ENCODE measurements around the gene ZNF48.

Gene ZNF48

DNA sequence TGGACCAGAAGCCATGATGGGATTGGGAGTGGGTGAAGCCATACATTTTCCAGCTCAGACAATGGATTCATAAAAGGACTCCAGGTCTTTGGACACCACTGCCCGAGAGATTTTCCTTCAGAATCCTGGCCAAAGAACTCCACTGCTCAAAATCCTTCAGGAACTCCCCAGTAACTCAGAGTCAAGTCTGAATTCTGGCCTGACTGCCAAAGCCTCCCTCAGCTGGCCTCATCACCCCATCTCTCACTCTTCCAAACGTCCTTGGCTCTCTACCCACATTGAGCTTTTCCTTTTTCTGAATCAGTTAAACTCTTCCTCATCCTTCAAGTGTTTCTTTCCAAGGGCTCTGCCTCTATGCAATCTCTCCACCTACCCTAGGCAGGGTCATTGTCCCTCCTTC is 11.7 kb upstream of the ZNF48 start:
- TF ChIP-seq ZNF8 (CRISPR knock-in tag; IDR thresholded peaks at IDR 0.05) (no peak), CREB5 (CRISPR knock-in tag; IDR thresholded peaks at IDR 0.05; ENCODE audit: low read depth) (no peak), BACH2 (CRISPR knock-in tag; IDR thresholded peaks at IDR 0.05; ENCODE audit: borderline replicate concordance) (no peak), CSRNP3 (CRISPR knock-in tag; IDR thresholded peaks at IDR 0.05) (no peak), CSDC2 (CRISPR knock-in tag; IDR thresholded peaks at IDR 0.05) (no peak), TOX (CRISPR knock-in tag; IDR thresholded peaks at IDR 0.05; ENCODE audit: borderline replicate concordance) (no peak), TCF4 (CRISPR knock-in tag; IDR thresholded peaks at IDR 0.05; ENCODE audit: borderline replicate concordance) (no peak), PPARA (CRISPR knock-in tag; IDR thresholded peaks at IDR 0.05; ENCODE audit: borderline replicate concordance) (no peak), OSR1 (CRISPR knock-in tag; IDR thresholded peaks at IDR 0.05) (no peak), ZNF565 (CRISPR knock-in tag; conservative IDR thresholded peaks at IDR 0.05; ENCODE audit: low read depth) (no peak), ESRRG (CRISPR knock-in tag; IDR thresholded peaks at IDR 0.05) (no peak), ISL1 (CRISPR knock-in tag; IDR thresholded peaks at IDR 0.05) (no peak), ZFP30 (CRISPR knock-in tag; IDR thresholded peaks at IDR 0.05) (no peak), ZC3H10 (CRISPR knock-in tag; IDR thresholded peaks at IDR 0.05) (no peak), POU6F1 (CRISPR knock-in tag; IDR thresholded peaks at IDR 0.05; ENCODE audit: borderline replicate concordance, low read depth) (no peak), ZFP3 (CRISPR knock-in tag; IDR thresholded peaks at IDR 0.05) (no peak), RARB (CRISPR knock-in tag; IDR thresholded peaks at IDR 0.05) (no peak), ARNTL (CRISPR knock-in tag; IDR thresholded peaks at IDR 0.05; ENCODE audit: borderline replicate concordance, low read depth) (no peak)
- no peak for ATAC-seq

- peak; percentile 51 for ATAC-seq
- TF ChIP-seq RARB (CRISPR knock-in tag; IDR thresholded peaks at IDR 0.05) (no peak), ZC3H10 (CRISPR knock-in tag; IDR thresholded peaks at IDR 0.05) (no peak), TSHZ2 (CRISPR knock-in tag; IDR thresholded peaks at IDR 0.05) (no peak), BACH2 (CRISPR knock-in tag; IDR thresholded peaks at IDR 0.05; ENCODE audit: borderline replicate concordance) (no peak), ZNF565 (CRISPR knock-in tag; conservative IDR thresholded peaks at IDR 0.05; ENCODE audit: low read depth) (no peak), POU6F1 (CRISPR knock-in tag; IDR thresholded peaks at IDR 0.05; ENCODE audit: borderline replicate concordance, low read depth) (no peak), ZFP30 (CRISPR knock-in tag; IDR thresholded peaks at IDR 0.05) (no peak), ZFP3 (CRISPR knock-in tag; IDR thresholded peaks at IDR 0.05) (no peak), CSDC2 (CRISPR knock-in tag; IDR thresholded peaks at IDR 0.05) (no peak), ZNF70 (CRISPR knock-in tag; IDR thresholded peaks at IDR 0.05) (no peak), ESRRG (CRISPR knock-in tag; IDR thresholded peaks at IDR 0.05) (no peak), GLIS3 (CRISPR knock-in tag; IDR thresholded peaks at IDR 0.05) (no peak), ISL1 (CRISPR knock-in tag; IDR thresholded peaks at IDR 0.05) (no peak), PPARA (CRISPR knock-in tag; IDR thresholded peaks at IDR 0.05; ENCODE audit: borderline replicate concordance) (no peak), CSRNP3 (CRISPR knock-in tag; IDR thresholded peaks at IDR 0.05) (no peak), TOX (CRISPR knock-in tag; IDR thresholded peaks at IDR 0.05; ENCODE audit: borderline replicate concordance) (no peak), ARNTL (CRISPR knock-in tag; IDR thresholded peaks at IDR 0.05; ENCODE audit: borderline replicate concordance, low read depth) (no peak), PATZ1 (CRISPR knock-in tag; IDR thresholded peaks at IDR 0.05; ENCODE audit: borderline replicate concordance) (no peak)
Observed at GRCh38 chr16:30394592-30395154, 547 bp upstream of the ZNF48 start.

Data from SK-N-SH treated with all-trans-retinoic acid at 6 μM for 48 hours (cell line).